ENCODE results near the gene TACC2.
A peak's percentile ranks its signal among the peaks of the same experiment; 100 is the strongest.

TACC2 gene

DNA sequence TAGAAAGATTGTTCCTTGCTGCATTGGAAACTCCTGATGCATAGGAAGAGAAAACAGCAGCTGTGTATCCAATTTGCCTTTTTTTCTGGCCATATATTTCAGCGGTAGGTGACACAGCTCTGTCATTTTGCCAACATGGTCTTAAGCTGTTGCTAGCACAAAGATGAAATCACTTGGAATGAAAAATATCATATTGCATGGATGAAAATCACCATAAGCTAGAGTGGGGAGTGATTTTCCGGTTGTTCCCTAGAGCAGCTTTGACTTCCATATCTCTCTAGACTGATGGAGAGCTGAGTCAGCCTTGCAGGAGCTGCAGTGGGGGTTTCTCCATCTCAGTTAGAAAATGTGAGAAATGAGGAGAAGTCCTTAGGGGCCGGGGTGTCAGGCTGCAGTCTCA lies 243.8 kb downstream of the TACC2 start:
- peak; percentile 68 for DNase-seq

DNA sequence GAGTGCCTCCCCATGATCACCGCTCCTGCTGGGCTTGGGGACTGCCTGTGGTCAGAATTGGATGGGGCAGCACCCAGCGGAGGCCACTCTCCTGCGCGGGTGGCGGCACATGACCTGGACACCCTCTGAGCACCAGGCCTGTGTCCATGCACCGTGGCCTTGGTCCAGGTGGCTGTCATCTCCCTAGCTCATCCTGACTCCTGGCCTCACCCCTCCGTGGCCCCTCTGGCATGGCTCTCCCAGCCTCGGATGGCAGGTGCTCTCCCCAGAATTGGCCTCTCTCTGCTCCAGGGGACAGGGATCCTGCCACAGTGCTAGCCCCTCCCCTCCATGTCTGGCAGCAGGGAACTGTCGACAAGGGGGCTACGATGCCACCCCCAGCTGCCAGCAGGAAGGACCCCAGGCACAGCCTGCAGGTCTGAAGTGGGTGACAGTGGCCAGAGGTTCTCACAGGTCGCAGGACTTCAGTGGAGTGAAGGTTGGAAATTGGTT lies 244.9 kb downstream of the TACC2 start:
- DNase-seq = no peak

DNA sequence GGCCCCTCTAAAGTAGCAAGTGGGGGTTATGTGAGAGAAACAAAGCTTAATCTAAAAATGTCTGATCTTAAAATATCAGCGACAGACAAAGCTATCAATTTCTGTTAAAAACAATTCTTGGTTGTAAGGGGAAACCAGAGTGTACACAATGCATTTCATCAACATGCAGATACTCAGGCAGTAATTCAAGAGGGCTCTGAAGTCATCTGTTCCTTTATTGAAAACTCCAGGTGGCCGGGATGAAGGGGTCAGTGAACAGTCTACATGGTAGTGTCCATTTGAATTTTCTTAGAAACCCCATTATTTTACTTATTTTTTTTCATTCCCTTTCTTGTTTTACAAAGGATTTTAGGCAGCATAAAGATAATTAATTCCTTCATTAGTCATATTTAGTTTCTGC lies 245.5 kb downstream of the TACC2 start:
- no peak for DNase-seq

DNA sequence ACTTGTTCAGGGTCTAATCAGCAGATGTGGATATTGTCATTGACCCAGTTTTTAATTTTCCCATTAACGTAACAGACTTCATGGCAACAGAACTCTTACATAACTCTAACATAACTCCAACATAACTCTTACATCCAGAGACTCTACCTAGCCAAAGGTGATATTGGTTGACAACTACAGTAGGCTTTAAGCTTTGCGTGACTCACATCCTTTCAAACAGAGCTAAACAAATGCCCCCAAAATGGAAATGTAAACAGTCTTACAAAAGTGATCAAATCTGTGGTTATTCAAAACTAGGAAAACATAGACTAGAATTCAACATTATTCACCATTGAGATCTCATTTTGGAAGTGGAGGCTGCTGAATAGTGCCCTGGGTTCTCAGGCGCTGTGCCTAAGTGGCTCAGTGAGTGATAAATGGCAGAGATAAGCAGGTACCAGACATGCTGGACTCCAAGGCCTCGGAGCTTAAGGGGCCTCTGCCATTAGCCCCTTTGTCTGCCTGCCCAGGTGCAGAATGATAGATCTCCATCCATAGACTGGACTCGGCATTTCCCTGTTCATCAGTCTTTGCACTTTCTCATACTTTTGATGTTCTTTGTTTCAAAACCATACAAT lies 247.8 kb downstream of the TACC2 start:
- DNase-seq = no peak

DNA sequence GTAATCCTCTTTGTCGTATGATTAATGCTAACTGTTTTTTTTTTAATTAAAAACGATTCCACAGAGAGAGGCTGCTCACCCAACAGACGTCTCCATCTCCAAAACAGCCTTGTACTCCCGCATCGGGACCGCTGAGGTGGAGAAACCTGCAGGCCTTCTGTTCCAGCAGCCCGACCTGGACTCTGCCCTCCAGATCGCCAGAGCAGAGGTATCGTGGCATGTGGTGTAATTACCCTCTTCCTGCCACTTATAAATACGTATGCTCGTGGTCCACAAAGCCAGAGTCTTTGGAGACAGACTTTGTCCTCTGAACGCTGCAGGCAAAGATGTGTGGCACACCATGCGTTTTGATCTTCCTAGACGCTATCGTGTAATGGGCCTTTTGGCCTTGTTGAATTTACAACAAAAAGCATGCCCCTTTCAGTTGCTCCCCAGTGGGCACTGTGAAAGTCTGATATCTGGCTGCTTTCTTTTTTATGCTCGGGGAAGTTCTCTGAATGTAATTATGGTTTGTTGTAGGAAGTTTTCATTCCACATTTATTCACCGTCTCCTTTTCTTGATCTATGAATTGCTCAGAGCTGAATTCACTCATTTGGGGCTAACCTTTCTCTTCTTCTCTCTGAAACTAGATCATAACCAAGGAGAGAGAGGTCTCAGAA lies 248.5 kb downstream of the TACC2 start:
- no peak for DNase-seq

DNA sequence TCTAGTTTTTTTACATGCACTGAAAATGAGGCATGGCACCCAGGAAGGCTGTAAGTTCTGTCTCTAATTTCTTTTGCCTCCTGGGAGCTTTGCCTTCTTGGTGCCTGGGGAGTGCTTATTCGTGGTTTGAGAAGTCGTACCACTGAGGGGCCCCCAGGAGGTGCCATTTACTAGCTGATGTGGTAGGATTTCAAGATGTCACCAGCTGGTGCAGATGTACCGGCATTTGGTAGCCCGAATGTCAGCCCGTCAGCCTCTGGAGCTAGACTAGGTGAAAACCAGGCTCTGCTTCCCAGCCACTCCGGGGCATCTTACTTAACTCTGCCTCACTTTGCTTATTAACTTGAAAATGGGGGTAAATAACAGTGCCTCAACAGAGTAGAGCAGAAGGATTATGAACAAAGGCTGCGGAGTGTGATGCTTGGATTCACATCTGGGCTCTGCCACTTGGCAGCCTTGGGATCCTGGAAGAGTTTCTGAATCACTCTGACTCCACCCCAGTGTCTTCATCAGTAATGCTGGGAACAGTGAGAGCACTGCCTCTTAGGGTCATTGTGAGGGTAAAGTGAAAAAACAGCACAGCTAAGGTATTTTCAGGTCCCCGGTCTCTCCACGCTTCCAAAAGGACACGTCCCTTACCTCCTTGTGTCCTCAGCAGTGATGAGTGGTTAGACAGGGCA lies 250.8 kb downstream of the TACC2 start:
- DNase-seq = no peak

DNA sequence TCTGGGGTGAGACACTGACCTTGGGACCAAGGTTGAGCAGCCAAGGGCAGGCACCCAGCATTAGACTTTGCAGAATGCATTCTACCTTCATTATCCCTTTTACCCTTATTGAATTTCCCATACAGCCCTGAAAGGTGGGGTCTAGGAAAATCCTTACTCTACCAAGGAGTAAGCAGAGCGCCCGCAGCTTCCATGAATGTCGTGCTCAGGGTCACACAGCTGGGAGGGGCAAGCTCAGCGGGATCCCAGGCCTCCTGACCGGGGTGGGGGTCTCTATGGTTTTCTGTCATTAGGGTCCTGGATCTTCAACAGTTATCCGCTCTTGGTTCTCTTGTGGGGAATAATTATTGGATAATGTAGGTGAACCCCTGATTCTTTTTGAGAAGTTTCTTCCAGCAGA lies 251.4 kb downstream of the TACC2 start:
- no peak for DNase-seq

DNA sequence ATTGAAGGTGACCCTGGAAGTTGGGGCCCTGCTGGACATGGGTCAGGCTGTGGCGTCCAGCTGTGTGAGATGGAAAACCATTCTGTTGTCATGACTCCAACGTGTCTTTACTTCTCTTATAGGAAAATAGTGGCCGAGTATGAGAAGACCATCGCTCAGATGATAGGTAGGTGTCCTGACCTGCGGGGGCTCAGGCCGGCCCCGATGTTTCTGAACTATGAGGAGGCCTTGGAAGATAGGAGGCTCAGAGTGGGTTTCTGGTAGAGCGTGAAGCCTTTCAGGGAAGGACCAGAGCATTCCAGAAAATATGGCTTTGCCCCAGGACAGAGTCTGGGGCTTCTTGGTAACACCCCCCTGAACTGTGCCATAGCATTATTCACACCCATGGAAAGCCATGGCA lies 252.9 kb downstream of the TACC2 start:
- DNase-seq = no peak

DNA sequence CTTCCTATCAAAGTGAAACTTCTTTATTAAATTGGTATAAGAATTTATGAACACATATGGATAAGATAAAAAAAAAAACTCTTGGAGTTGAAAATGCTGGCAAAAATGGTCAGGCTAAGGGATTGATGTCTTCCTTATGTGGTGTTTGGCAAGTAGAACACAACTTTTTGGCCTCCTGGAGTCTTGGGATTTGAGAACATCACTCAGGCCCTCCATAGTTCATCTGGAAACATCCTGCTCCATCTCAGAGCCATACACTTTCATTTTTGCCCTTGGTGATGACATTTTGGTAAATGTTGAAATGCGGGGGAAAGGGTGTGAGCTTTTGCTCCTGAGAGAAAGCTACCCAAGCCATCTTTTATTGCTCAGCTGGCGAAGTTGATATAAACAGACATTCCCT lies 254.6 kb downstream of the TACC2 start:
- no peak for DNase-seq

DNA sequence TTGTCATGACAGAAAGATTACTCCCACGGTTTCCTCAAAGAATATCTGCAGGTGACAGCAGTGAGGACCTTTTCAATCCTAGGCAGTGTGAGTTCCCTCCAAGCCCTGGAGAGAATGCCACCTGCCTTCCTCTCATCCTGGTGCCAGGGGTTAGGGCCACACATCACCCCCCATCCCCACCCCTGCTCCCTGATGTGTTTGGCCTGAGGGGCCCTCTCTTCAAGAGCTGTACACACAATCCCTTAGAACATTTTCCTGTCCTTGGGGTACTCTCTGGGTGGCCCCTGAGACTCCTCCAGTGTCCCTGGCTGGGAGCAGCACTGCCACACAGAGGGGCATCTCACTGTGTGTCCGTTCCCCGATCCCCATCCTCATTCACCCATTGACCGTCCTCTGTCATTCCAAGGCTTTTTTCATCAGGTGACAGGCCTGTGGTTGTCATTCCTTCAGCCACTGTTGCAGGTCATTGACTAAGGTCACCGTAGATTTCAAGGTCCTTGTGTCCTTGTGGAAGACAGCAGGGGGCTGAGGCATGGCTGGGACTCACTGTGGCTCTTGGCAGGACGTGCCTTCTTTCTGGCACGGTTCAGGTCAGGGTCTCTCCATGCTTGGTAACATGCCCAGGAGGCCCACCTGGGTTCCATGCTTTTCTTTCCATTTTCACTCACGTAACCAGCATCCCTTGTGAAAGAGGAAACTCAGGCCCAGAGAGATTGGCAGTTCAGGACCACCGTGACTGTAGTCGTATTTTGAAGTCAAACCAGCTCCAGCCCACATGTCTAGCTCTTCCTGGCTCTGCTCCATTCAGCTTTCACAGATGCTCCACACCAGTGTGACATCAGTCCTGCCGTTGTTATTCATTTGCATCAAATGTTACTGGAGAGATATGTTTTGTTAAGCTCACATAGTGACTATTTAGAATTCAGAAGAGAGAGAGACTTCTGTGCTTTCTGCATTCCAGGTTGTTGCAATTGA lies 255.3 kb downstream of the TACC2 start:
- DNase-seq = no peak

DNA sequence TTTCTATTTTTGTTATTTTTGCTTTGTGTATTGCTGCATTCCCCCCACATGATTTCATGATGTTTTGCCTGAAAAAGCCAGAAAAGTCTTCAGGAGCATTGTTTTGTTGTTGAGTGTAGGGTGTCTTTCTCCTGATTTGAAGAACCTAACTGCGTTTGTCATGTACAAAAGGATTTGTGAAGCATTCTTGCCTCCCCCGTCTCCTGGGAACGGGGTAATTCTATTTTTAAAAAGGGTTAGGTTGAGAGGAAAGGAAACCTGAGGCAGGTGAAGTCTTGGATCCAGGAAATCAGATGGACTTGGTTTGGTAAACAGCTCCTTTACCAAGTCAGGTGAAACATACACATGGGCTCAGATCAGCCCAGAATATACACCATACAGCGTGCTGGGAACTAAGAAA lies 256.2 kb downstream of the TACC2 start:
- DNase-seq = no peak

DNA sequence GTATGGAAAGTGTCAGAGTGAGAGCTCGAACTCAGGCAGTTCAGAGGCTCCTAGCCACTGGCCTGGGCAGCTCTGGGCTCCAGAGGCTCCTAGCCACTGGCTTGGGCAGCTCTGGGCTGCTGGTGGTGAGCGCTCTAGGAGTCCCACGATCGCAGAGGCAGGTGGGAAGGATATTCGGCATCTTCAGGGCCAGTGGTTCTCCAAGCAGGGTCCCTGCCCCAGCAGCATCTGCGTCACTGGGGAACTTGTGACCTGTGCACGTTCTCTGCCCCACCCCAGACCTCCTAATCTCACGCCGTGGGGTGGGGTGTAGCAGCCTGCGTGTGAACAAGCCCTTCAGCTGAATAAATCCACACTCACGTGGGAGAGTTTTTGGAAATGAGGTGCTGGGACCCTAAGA lies 256.9 kb downstream of the TACC2 start:
- DNase-seq = no peak

DNA sequence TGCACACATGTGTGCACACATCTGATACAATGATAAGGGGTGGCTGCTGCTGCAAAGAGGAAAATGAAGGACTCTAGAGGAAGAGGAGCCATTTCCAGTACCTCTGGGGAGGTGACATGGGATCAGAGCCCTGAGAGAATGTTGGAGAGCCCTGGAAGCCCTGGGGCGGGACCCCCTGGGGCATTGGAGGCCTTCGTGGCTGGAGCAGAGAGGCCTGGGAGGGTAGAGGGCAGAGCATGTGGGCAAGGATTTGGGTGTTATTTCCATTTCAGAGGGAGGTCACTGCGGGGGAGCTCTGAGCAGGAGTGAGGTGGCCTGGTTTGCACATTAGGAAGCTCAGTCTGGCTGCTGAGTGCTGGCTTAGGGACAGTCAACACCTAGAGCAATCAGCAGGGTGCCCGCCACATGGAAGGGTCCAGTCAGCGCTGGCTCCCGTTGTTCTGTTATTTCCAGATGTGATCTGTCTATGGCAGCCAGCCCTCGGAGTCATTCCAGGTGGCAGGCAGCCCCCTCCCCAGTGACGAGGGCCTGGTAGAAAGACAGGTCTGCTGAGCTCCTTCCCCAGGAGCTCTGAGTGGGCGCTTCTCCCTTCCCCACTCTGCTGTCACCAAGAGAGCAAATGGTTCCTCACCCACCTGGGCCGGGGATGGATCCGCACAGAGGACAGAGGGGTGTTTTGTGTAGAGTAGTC lies 258.0 kb downstream of the TACC2 start:
- no peak for DNase-seq

DNA sequence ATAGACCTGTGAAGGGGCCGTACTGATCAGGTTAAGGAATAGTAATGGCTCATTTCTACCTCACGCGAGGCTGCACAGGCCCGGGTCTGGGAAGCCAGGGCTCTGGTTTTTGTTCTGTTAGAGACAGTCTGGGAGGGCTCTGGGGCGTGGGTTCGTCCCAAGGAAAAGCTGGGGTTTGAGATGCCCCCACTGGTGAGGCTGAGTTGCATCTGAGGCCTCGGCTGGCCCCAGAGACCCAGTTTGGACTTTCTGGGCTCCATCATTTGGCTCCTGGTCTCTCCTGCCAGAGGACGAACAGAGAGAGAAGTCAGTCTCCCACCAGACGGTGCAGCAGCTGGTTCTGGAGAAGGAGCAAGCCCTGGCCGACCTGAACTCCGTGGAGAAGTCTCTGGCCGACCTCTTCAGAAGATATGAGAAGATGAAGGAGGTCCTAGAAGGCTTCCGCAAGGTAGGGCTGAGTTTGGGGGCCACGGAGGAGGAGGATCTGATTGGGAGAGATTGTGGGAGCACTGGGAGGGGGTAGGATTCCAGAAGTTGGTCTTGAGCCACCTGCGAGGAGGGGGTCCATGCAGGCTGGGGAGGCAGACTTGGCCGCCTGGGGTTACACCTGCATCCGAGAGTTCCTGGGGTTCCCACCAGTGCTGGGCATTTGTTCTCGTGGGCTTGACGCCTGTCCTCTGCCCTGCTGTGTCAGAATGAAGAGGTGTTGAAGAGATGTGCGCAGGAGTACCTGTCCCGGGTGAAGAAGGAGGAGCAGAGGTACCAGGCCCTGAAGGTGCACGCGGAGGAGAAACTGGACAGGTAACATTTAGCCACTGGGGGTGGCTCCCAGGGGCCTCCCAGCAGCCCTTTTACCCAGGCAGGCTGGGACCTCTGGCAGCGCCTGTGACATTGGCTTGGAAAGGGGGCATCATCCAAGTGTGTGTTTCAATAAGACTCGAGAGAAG lies 259.7 kb downstream of the TACC2 start:
- no peak for DNase-seq

DNA sequence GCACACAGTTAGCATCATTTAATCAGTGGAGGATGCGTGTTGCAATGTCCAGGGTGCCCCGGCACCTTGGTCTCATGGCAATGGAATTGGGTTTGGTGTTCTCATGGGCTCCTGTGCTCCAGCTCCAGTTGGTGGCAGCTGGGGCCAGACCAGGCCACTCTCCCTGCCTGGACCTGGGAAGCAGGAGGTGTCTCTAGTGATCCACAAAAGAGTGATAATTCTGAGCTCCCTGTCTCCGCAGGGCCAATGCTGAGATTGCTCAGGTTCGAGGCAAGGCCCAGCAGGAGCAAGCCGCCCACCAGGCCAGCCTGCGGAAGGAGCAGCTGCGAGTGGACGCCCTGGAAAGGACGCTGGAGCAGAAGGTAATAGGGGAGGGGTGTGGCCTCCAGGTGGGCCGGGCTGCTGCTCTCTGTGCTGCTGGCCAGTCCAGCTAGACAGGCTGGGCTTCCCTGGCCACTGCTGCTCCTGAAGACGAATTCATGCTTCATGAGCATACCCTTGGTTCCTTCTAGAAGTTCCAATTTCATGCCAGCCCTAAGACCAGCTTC lies 260.4 kb downstream of the TACC2 start:
- no peak for DNase-seq

DNA sequence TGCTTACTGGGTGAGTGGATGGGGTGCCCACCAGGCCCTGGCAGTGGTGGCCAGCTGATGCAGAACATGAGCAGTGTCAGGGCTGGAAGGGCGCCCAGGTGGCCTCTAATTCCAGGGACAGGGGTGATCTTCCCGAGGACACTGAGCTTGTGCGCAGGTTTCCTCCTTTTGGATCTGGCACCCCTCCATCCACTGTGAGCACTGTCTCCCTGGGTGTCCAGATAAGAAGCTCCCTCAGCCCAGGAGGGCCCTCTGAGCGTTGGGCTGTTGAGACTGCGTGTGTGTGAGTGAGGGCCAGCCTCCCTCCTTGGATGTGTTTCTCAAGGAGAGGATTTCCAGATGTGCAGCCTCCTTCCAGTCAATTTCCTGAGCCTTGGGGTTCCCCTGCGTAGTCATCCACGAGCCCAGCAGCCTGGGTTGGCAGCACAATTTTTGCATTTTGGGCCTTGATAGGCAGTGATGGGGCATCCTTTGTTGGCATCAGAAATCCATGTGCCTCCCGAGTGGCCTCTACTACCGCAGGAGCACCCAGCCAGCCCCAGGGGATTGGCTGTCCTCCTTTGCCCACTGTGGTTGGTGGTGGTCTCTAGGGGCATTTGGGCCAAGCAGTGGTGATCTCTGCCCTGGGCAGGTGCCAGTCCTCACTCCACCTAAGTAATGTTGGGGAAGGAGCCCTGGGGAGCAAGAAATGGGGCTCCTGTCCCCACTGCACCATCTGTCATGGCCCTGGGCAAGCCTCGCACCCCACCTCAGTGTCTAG lies 261.2 kb downstream of the TACC2 start:
- DNase-seq = no peak

DNA sequence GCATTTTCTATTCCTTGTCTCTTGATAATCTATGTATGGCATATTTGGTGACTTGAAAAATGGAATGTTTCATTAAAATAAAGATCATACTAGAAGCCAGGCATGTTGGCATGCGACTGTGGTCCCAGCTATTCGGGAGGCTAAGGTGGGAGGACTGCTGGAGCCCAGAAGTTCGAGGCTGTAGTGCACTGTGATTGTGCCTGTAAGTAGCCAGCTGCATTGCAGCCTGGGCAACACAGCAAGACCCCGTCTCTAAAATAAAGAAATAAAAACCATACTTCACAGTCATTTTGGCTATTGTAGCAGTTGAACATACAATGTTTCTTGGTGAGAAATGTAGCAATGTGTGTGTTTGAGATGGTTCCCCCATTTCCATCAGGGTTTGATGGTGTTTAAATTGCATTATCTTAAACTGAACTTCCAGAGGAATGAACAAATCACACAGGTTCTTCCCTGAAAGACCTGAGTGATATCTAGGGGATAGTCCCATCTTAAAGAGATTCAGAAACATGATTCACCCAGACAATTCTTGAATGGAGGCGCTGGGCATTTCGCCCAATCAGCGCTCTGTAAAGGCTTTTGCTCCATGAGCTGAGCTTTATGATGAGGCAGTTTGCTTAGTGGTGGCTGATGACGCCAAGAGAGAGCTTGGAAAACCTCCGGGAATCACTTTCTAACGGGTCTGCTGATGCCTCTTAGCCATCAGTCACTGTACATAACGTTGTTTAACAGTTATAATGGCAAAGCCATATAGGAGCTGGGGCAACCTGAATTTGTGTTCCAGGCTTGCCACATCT lies 262.7 kb downstream of the TACC2 start:
- no peak for DNase-seq

DNA sequence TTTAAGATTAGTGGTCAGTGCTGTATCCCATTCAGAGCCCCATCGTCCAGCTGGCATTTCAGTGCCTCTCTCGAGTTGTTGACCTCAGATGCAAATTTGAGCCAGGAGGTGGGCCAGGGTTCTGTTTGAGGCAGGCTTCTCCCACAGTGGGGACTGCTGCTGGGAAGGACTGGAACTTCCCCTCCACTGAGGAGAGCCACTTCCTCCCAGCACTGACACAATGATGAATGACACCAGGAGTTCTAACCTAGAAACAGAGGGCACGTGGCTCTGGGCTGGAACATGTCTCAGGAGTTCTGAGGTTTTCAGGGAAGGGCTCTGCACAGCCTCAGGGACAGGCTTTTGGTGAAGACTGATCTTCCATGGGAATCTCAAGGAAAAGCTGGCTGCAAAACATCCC lies 263.8 kb downstream of the TACC2 start:
- DNase-seq = no peak

DNA sequence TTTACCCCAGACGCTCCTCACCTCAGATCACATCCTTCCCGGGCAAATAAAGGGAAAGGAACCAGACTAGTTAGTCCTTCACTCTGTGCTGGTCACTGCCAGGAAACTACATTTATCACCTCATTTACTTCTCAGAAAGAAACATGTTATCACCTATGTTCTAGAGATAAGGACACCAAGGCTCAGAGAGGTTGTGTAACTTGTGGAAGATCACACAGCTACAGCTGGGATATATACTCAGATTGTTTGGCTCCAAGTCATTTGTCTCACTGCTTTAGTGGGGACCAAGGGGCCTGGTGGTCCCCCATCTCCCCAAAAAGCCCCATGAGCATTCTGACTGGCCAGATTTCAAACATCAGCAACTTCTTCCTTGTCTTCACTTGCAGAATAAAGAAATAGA lies 264.6 kb downstream of the TACC2 start:
- DNase-seq = no peak

All from HCEC 1CT (cell line).